Keratinocyte (primary cell): ENCODE data around the gene ACSL3.

Experiments used
- EZH2 ChIP-seq: IDR thresholded peaks from one replicate; pipeline ENCODE4 v1.6.1; 2012; ENCODE audit warnings: inconsistent platforms, mild to moderate bottlenecking, low read length, moderate library complexity
- TF ChIP-seq, protein P1 (sequence below), 3 experiments: IDR thresholded peaks in 1 of 3; conservative IDR thresholded peaks in 1 of 3; optimal IDR thresholded peaks in 1 of 3; 2 replicates in 2 of 3; 3 replicates in 1 of 3; pipeline versions ENCODE3 to v1.5.1; 2011; ENCODE audit warnings: low read length in 3 of 3, mild to moderate bottlenecking in 3 of 3, moderate library complexity in 2 of 3, control low read depth in 1 of 3, inconsistent platforms in 1 of 3; ENCODE audit not compliant: insufficient read depth in 2 of 3; ENCODE audit errors: extremely low read depth in 1 of 3

DNA sequence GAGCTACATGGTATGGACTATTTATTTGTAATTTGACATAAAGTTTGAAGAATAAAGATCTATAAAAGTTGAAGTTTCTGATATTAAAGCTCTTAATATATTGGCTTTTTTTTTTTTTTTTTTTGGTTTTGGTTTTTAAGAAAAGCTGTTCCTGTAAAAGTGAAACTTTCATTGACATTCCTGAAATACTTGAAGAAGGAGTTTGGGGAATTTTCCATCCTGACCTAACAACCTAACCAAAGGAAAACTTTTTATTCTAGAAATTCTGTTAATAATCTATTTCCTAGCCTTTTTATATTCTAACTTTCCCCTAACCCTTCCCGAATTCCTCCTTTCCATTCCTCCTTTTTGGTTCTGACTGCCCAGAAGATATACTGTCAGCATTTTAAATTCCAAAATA lies 83.7 kb downstream of the ACSL3 start:
- TF ChIP-seq, protein P1, sequence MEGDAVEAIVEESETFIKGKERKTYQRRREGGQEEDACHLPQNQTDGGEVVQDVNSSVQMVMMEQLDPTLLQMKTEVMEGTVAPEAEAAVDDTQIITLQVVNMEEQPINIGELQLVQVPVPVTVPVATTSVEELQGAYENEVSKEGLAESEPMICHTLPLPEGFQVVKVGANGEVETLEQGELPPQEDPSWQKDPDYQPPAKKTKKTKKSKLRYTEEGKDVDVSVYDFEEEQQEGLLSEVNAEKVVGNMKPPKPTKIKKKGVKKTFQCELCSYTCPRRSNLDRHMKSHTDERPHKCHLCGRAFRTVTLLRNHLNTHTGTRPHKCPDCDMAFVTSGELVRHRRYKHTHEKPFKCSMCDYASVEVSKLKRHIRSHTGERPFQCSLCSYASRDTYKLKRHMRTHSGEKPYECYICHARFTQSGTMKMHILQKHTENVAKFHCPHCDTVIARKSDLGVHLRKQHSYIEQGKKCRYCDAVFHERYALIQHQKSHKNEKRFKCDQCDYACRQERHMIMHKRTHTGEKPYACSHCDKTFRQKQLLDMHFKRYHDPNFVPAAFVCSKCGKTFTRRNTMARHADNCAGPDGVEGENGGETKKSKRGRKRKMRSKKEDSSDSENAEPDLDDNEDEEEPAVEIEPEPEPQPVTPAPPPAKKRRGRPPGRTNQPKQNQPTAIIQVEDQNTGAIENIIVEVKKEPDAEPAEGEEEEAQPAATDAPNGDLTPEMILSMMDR (optimal IDR thresholded peaks at IDR 0.05 in 1 of 3, IDR thresholded peaks at IDR 0.05 in 1 of 3, conservative IDR thresholded peaks at IDR 0.05 in 1 of 3; ENCODE audit: extremely low read depth in 1 of 3, insufficient read depth in 2 of 3, low read length in 3 of 3): no peak
- TF ChIP-seq EZH2: no peak
